H1 (cell line): ENCODE results near the gene HLA-DMB. TPM values are rescaled to one million over a fixed set of nuclear protein-coding genes. Genes with fewer than 3 reads are reported as not detected.

ENCODE experiments used
- CTCF ChIA-PET: fragments of 300-600 bp; sonication (Branson Sonifier 250); formaldehyde crosslinking; loops from one replicate; lab custom pipeline; 2021; ENCODE audit not compliant: partially characterized antibody; lab: Charles Lee
- POLR2A ChIA-PET: fragments of 300-600 bp; sonication (Branson Sonifier 250); formaldehyde crosslinking; loops from one replicate; lab custom pipeline; 2021; ENCODE audit warnings: inconsistent platforms; ENCODE audit not compliant: partially characterized antibody; lab: Charles Lee
- DNase-seq, 2 experiments: peaks; one replicate each; pipeline versions ENCODE4 v3.0.0 to v3.0.0-alpha.2; 2010 to 2022; ENCODE audit warnings: low spot score in 2 of 2, low read depth in 1 of 2, mixed read lengths in 1 of 2
- FAIRE-seq: peaks from 2 replicates; lab custom pipeline; 2011; peaks lifted over from hg19 to GRCh38; lab: Jason Lieb, UNC
- H2AFZ ChIP-seq: 2 replicates; pipeline ENCODE4 v1.8.1; 2012; ENCODE audit warnings: low read length, inconsistent platforms
- H2AK5ac ChIP-seq: 2 replicates; pipeline ENCODE4 v1.6.1; 2013; ENCODE audit warnings: low read depth, low read length
- H2BK120ac ChIP-seq: replicated peaks from 2 replicates; pipeline ENCODE3; 2013; ENCODE audit warnings: low read depth, low read length, inconsistent platforms
- H2BK12ac ChIP-seq: 2 replicates; pipeline ENCODE4 v1.6.1; 2013; ENCODE audit warnings: low read depth, low read length
- H2BK15ac ChIP-seq: 2 replicates; pipeline ENCODE4 v1.6.1; 2013; ENCODE audit warnings: low read length
- H2BK20ac ChIP-seq: 2 replicates; pipeline ENCODE4 v1.6.1; 2013; ENCODE audit warnings: low read length
- H2BK5ac ChIP-seq: 2 replicates; pipeline ENCODE4 v1.6.1; 2013; ENCODE audit warnings: low read depth, low read length
- H3K14ac ChIP-seq: 2 replicates; pipeline ENCODE4 v1.6.1; 2013; ENCODE audit warnings: inconsistent platforms; ENCODE audit not compliant: insufficient read length
- H3K18ac ChIP-seq: 2 replicates; pipeline ENCODE4 v1.6.1; 2013; ENCODE audit warnings: low read length; ENCODE audit errors: extremely low read depth
- H3K23ac ChIP-seq: 2 replicates; pipeline ENCODE4 v1.6.1; 2013; ENCODE audit warnings: inconsistent platforms; ENCODE audit not compliant: insufficient read length
- H3K23me2 ChIP-seq: 2 replicates; pipeline ENCODE4 v1.6.1; 2013; ENCODE audit warnings: low read depth, low read length
- H3K27ac ChIP-seq: 2 replicates; pipeline ENCODE4 v1.6.1; 2011; ENCODE audit warnings: low read depth, low read length, inconsistent platforms
- H3K27me3 ChIP-seq, 4 experiments: replicated peaks in 1 of 4; 1 replicate in 1 of 4; 2 replicates in 3 of 4; pipeline versions ENCODE4 v1.6.1 to v1.8.1; 2011 to 2013; ENCODE audit warnings: low read length in 3 of 4, mild to moderate bottlenecking in 3 of 4, inconsistent platforms in 2 of 4, mixed read lengths in 2 of 4, moderate library complexity in 1 of 4; ENCODE audit not compliant: control insufficient read depth in 3 of 4, insufficient read depth in 3 of 4; ENCODE audit errors: extremely low read depth in 1 of 4
- H3K36me3 ChIP-seq, 4 experiments: 2 replicates each; pipeline versions ENCODE4 v1.6.1 to v1.8.1; 2011 to 2013; ENCODE audit warnings: mild to moderate bottlenecking in 4 of 4, low read length in 3 of 4, moderate library complexity in 2 of 4, control low read depth in 1 of 4, inconsistent platforms in 1 of 4; ENCODE audit not compliant: insufficient read depth in 4 of 4, control insufficient read depth in 2 of 4
- H3K4ac ChIP-seq: replicated peaks from 2 replicates; pipeline ENCODE3; 2013; ENCODE audit warnings: low read length, low read depth, mixed read lengths, inconsistent platforms; ENCODE audit not compliant: insufficient read length
- H3K4me1 ChIP-seq, 4 experiments: replicated peaks in 1 of 4; 1 replicate in 1 of 4; 2 replicates in 3 of 4; pipeline versions ENCODE4 v1.6.1 to v1.8.1; 2011 to 2013; ENCODE audit warnings: low read length in 3 of 4, inconsistent platforms in 2 of 4, mixed read lengths in 1 of 4; ENCODE audit not compliant: insufficient read depth in 4 of 4, control insufficient read depth in 3 of 4
- H3K4me2 ChIP-seq, 2 experiments: 2 replicates each; pipeline versions ENCODE4 v1.6.1 to v1.8.1; 2011 to 2013; ENCODE audit warnings: low read depth in 2 of 2, low read length in 2 of 2, control low read depth in 1 of 2, inconsistent platforms in 1 of 2, mild to moderate bottlenecking in 1 of 2; ENCODE audit not compliant: insufficient read depth in 1 of 2
- H3K4me3 ChIP-seq, 4 experiments: fragments of 200-600, 300-600 bp in 1 of 4; sonication (generic), shearing (Covaris generic), sonication (Bioruptor Twin) in 1 of 4; 2 replicates each; pipeline versions ENCODE4 v1.5.1 to v1.8.1; 2011 to 2016; ENCODE audit warnings: low read length in 4 of 4, low read depth in 3 of 4, control low read depth in 2 of 4, inconsistent platforms in 2 of 4, mild to moderate bottlenecking in 2 of 4, mixed read lengths in 1 of 4, moderate library complexity in 1 of 4; ENCODE audit not compliant: insufficient read depth in 2 of 4; ENCODE audit errors: extremely low read depth in 1 of 4
- H3K56ac ChIP-seq: replicated peaks from 2 replicates; pipeline ENCODE3; 2013; ENCODE audit warnings: low read depth, mild to moderate bottlenecking, mixed read lengths, low read length, inconsistent platforms; ENCODE audit not compliant: insufficient read length
- H3K79me1 ChIP-seq: 2 replicates; pipeline ENCODE4 v1.6.1; 2013; ENCODE audit warnings: low read depth, low read length, control low read depth
- H3K79me2 ChIP-seq, 2 experiments: 2 replicates each; pipeline versions ENCODE4 v1.6.1 to v1.8.1; 2012 to 2013; ENCODE audit warnings: low read length in 2 of 2, mild to moderate bottlenecking in 2 of 2, inconsistent platforms in 1 of 2; ENCODE audit not compliant: insufficient read depth in 2 of 2, control insufficient read depth in 1 of 2
- H3K9ac ChIP-seq, 4 experiments: replicated peaks in 1 of 4; 1 replicate in 1 of 4; 2 replicates in 3 of 4; pipeline versions ENCODE4 v1.6.1 to v1.8.1; 2011 to 2013; ENCODE audit warnings: low read depth in 3 of 4, low read length in 3 of 4, control low read depth in 2 of 4, mild to moderate bottlenecking in 2 of 4, moderate library complexity in 2 of 4, inconsistent platforms in 1 of 4; ENCODE audit errors: extremely low read depth in 1 of 4
- H3K9me3 ChIP-seq, 2 experiments: 2 replicates each; pipeline versions ENCODE4 v1.6.1 to v1.8.1; 2012 to 2013; ENCODE audit warnings: mild to moderate bottlenecking in 2 of 2, moderate library complexity in 2 of 2, control low read depth in 1 of 2, inconsistent platforms in 1 of 2, low read depth in 1 of 2, low read length in 1 of 2, mixed read lengths in 1 of 2; ENCODE audit not compliant: insufficient read depth in 2 of 2
- H4K20me1 ChIP-seq, 2 experiments: replicated peaks in 1 of 2; 2 replicates each; pipeline versions ENCODE3 to v1.8.1; 2011 to 2013; ENCODE audit warnings: inconsistent platforms in 2 of 2, low read length in 2 of 2, mild to moderate bottlenecking in 1 of 2; ENCODE audit not compliant: insufficient read depth in 2 of 2, control insufficient read depth in 1 of 2
- H4K5ac ChIP-seq: 2 replicates; pipeline ENCODE4 v1.6.1; 2013; ENCODE audit warnings: low read length, low read depth, mixed read lengths, inconsistent platforms; ENCODE audit not compliant: insufficient read length
- H4K8ac ChIP-seq: 2 replicates; pipeline ENCODE4 v1.8.0; 2013; ENCODE audit warnings: mild to moderate bottlenecking, moderate library complexity, low read length, inconsistent platforms; ENCODE audit not compliant: insufficient read depth; ENCODE audit errors: extremely low read depth
- H4K91ac ChIP-seq: replicated peaks from 2 replicates; pipeline ENCODE3; 2013; ENCODE audit warnings: low read length, mixed read lengths, inconsistent platforms; ENCODE audit not compliant: insufficient read length
- BRCA1 ChIP-seq: IDR thresholded peaks from 2 replicates; pipeline ENCODE4 v1.6.1; 2012; ENCODE audit warnings: low read depth, low read length, improper control_type of control experiment
- CHD1 ChIP-seq: IDR thresholded peaks from 2 replicates; pipeline ENCODE4 v1.6.1; 2012; ENCODE audit warnings: low read depth, low read length, improper control_type of control experiment
- GTF2F1 ChIP-seq: IDR thresholded peaks from 2 replicates; pipeline ENCODE4 v1.6.1; 2012; ENCODE audit warnings: low read depth, low read length, improper control_type of control experiment, borderline replicate concordance
- POLR2AphosphoS5 ChIP-seq: IDR thresholded peaks from 2 replicates; pipeline ENCODE4 v1.6.1; 2011; ENCODE audit warnings: low read depth, low read length
- TAF7 ChIP-seq: optimal IDR thresholded peaks from 2 replicates; pipeline ENCODE3; 2011; ENCODE audit warnings: low read depth, mild to moderate bottlenecking, inconsistent platforms, low read length, moderate library complexity, borderline replicate concordance
- USF2 ChIP-seq: IDR thresholded peaks from 2 replicates; pipeline ENCODE4 v1.6.1; 2011; ENCODE audit warnings: low read length, improper control_type of control experiment
- WGBS, 2 experiments: shearing (Covaris generic) in 1 of 2; methylation state at CpG; one replicate each; pipeline versions ENCODE4 v1.1.6 to v1.1.7; 2013 to 2015; ENCODE audit warnings: low lambda C conversion rate in 2 of 2, mixed read lengths in 2 of 2, inconsistent platforms in 1 of 2, low coverage in 1 of 2, missing lambda C conversion rate in 1 of 2; ENCODE audit not compliant: insufficient replicate concordance in 2 of 2, insufficient coverage in 1 of 2, insufficient read length in 1 of 2; ENCODE audit errors: extremely low coverage in 1 of 2, missing lambda C conversion rate in 1 of 2; 5-methylcytosine and 5-hydroxymethylcytosine counted together
- polyA plus RNA-seq, 7 experiments: library from polyadenylated mRNA; depleted of rRNA in 3 of 7; stranded (reverse) in 5 of 7; unstranded in 2 of 7; fragments of >200 nt in 5 of 7; fragments of 200-250 nt in 2 of 7; gene quantifications; 1 replicate in 5 of 7; 2 replicates in 1 of 7; 4 replicates in 1 of 7; pipeline versions ENCODE4 v1.2.1 to v1.2.3, GENCODE V29; 2011 to 2013; ENCODE audit warnings: missing spikeins in 2 of 7, mixed read lengths in 2 of 7
- total RNA-seq: library from RNA; stranded (reverse); fragmentation: NEBNext Ultra II Directional; extraction: Animal tissue kit (Norgen Biotek cat#: 25700); gene quantifications from 2 replicates; pipeline ENCODE4 v1.2.1, GENCODE V29; 2021

HLA-DMB gene
- total and polyA plus RNA-seq, 2 of the 8 experiments (the other 6 are each of a cell fraction or from before 2014, with no cell fraction given) = 2.7 to 4.7 TPM

DNA sequence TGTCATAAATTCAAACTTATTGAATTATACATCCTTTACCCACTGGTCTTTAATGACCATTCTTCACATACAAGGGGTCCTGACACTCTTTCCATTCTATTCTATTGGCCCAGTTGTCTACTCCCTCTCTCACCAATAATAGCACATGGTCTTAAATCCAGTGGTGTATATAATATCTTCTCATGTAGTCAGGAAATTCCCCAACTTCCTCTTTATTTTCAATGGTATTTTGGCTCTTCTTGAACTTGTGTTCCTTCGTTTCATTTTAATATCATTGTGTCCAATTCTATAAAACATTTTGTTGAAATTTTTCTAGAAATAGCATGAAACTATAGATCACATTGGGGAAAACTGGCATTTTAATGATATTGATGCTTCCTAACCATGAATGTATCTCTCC, 50.0 kb downstream of the HLA-DMB start:
- peaks cover 0 to 4% (median 1%) of the 10 kb centered on the region in 4 experiments; a peak in 2 of 7 replicates for H3K4me1 ChIP-seq
- no peaks in the 10 kb centered on the region for H3K79me1 ChIP-seq
- H2BK5ac ChIP-seq = no peak overlapping the region
- WGBS, 2 experiments = 85% methylated on average over 1 of the region's 1 CpG; no CpG with 5 or more reads in 1 of the 2 experiments
- no peak overlapping the region for H3K9ac ChIP-seq
- H4K91ac ChIP-seq = no peak overlapping the region
- no peak overlapping the region for H3K18ac ChIP-seq
- H2BK12ac ChIP-seq = no peak overlapping the region
- no peak overlapping the region for H2AK5ac ChIP-seq
- no peak overlapping the region for H3K56ac ChIP-seq
- peaks cover 0 to 2% of the 10 kb centered on the region in 2 experiments for H4K20me1 ChIP-seq
- H2AFZ ChIP-seq = no peak overlapping the region
- no peak overlapping the region for H3K27ac ChIP-seq
- FAIRE-seq = no peak
- DNase-seq = no peak
- no peaks in the 10 kb centered on the region for H3K9me3 ChIP-seq
- H3K23me2 ChIP-seq = peaks cover 7% of the 10 kb centered on the region
- no peak overlapping the region for H2BK120ac ChIP-seq
- ChIA-PET POLR2A (no interaction called here), CTCF (interaction anchor here (0.9 to 1.0 kb wide), 2 partner anchors 57 to 283 kb away, joined by 3 read pairs; no protein-coding TSS in a partner anchor)
- H3K79me2 ChIP-seq = peaks cover 0 to 5% of the 10 kb centered on the region in 2 experiments; a peak in 1 of 4 replicates
- H3K27me3 ChIP-seq = no peaks in the 10 kb centered on the region; a peak in 1 of 7 replicates
- no peak overlapping the region for H4K8ac ChIP-seq
- H4K5ac ChIP-seq = no peak overlapping the region
- H3K4me2 ChIP-seq = no peak overlapping the region
- no peak overlapping the region for H3K23ac ChIP-seq
- no peak for TF ChIP-seq GTF2F1
- TF ChIP-seq CHD1 = no peak
- no peak for TF ChIP-seq TAF7
- no peak for TF ChIP-seq USF2
- TF ChIP-seq POLR2AphosphoS5 = no peak
- no peak for TF ChIP-seq BRCA1
- H3K36me3 ChIP-seq = no peaks in the 10 kb centered on the region
- H3K14ac ChIP-seq = no peak overlapping the region
- no peak overlapping the region for H3K4ac ChIP-seq
- H2BK20ac ChIP-seq = no peak overlapping the region
- no peak overlapping the region for H2BK15ac ChIP-seq
- H3K4me3 ChIP-seq = no peak overlapping the region
